Superior temporal gyrus (tissue), 1 donor: ENCODE results near the gene SGPP1.
"Not testable (repeated sequence)": the region's sequence is repeated elsewhere in the genome, so short reads cannot be mapped to it uniquely, and the experiment has no call there.

ENCODE experiments used
- DNase-seq: peaks from one replicate; pipeline ENCODE4 v3.0.0-alpha.2; 2016; ENCODE audit errors: extremely low spot score

SGPP1 gene

GRCh38 chr14:63673886-63674497 is 53.9 kb downstream of the SGPP1 start:
- no peak for DNase-seq

GRCh38 chr14:63673255-63673654 is 54.6 kb downstream of the SGPP1 start:
- DNase-seq, result no peak

- DNase-seq, result no peak
These were observed 55.3 kb downstream of the SGPP1 start for GRCh38 chr14:63672417-63673180.

- no peak for DNase-seq
These were observed 55.9 kb downstream of the SGPP1 start for GRCh38 chr14:63671987-63672386.

GRCh38 chr14:63670692-63671091 is 57.2 kb downstream of the SGPP1 start:
- no peak for DNase-seq

GRCh38 chr14:63666335-63666734 is 61.5 kb downstream of the SGPP1 start:
- no peak for DNase-seq

GRCh38 chr14:63663428-63664341 is 64.2 kb downstream of the SGPP1 start:
- DNase-seq, result no peak

- no peak for DNase-seq
These were observed 65.1 kb downstream of the SGPP1 start for GRCh38 chr14:63662776-63663175.

GRCh38 chr14:63661881-63662280 is 66.0 kb downstream of the SGPP1 start:
- not testable (repeated sequence) for DNase-seq

GRCh38 chr14:63659726-63660125 is 68.1 kb downstream of the SGPP1 start:
- peak; percentile 90 for DNase-seq

- no peak for DNase-seq
These were observed 71.7 kb downstream of the SGPP1 start for GRCh38 chr14:63656194-63656593.

- DNase-seq, result no peak
These were observed 72.9 kb downstream of the SGPP1 start for GRCh38 chr14:63654936-63655335.

GRCh38 chr14:63654346-63654745 is 73.5 kb downstream of the SGPP1 start:
- no peak for DNase-seq

- no peak for DNase-seq
These were observed 75.5 kb downstream of the SGPP1 start for GRCh38 chr14:63652406-63652805.

- DNase-seq, result peak; percentile 63
These were observed 77.5 kb downstream of the SGPP1 start for GRCh38 chr14:63650256-63650952.

GRCh38 chr14:63647696-63648410 is 80.0 kb downstream of the SGPP1 start:
- DNase-seq, result no peak

- DNase-seq, result no peak
These were observed 83.1 kb downstream of the SGPP1 start for GRCh38 chr14:63644741-63645140.

- DNase-seq, result no peak
These were observed 85.0 kb downstream of the SGPP1 start for GRCh38 chr14:63642656-63643382.

- peak; percentile 100 for DNase-seq
These were observed 85.6 kb downstream of the SGPP1 start for GRCh38 chr14:63642229-63642611.

- DNase-seq, result peak; percentile 100
These were observed 86.2 kb downstream of the SGPP1 start, which contains the start of gene WDR89 for GRCh38 chr14:63641473-63642228. WDR89 (minus strand) TSS chr14:63641871; CDS start chr14:63599942, 41,929 bp downstream.
